Panc1 (cell line): Measurements from ENCODE around the gene CLEC16A. TPM values are rescaled to one million over a fixed set of nuclear protein-coding genes. Genes with fewer than 3 reads are reported as not detected.

ENCODE experiments used
- ATAC-seq: fragments of 200-7000 bp; cut with Tn5 transposase; 2 replicates; pipeline ENCODE4 v1.9.1; 2020; ENCODE audit warnings: mild to moderate bottlenecking, moderate library complexity
- BruUV-seq: library from RNA; stranded (reverse); fragments of 400-500 nt; replicated peaks from 2 replicates; lab custom pipeline; 2021; lab: Mats Ljungman, UMichigan
- CTCF ChIA-PET: fragments of 300-600 bp; sonication (Branson Sonifier 250); formaldehyde crosslinking; loops from one replicate; lab custom pipeline; 2022; ENCODE audit warnings: antibody characterized with exemption; lab: Charles Lee
- POLR2A ChIA-PET: fragments of 300-600 bp; sonication (Branson Sonifier 250); formaldehyde crosslinking; loops from one replicate; lab custom pipeline; 2022; ENCODE audit warnings: antibody characterized with exemption; lab: Charles Lee
- DNase-seq: peaks from one replicate; pipeline ENCODE4 v3.0.0-alpha.2; 2010; ENCODE audit warnings: low read depth, low spot score
- H3K27ac ChIP-seq: 2 replicates; pipeline ENCODE4 v1.5.1; 2011; ENCODE audit warnings: mild to moderate bottlenecking, low read length, inconsistent platforms
- H3K27me3 ChIP-seq: fragments of 200-500 bp; sonication (Bioruptor generic); 2 replicates; pipeline ENCODE4 v1.6.0; 2014; ENCODE audit warnings: low read length, inconsistent platforms; ENCODE audit not compliant: control insufficient read depth, insufficient read depth
- H3K36me3 ChIP-seq: fragments of 200-500 bp; sonication (Bioruptor generic); 2 replicates; pipeline ENCODE4 v1.5.1; 2014; ENCODE audit warnings: inconsistent platforms, mild to moderate bottlenecking, low read length, moderate library complexity; ENCODE audit not compliant: control insufficient read depth, insufficient read depth
- H3K4me1 ChIP-seq: 2 replicates; pipeline ENCODE4 v1.5.1; 2011; ENCODE audit warnings: inconsistent platforms, mild to moderate bottlenecking, low read length, moderate library complexity; ENCODE audit not compliant: control insufficient read depth, insufficient read depth
- H3K4me3 ChIP-seq, 2 experiments: 2 replicates each; pipeline ENCODE4 v1.5.1; 2011 to 2012; ENCODE audit warnings: low read depth in 2 of 2, low read length in 2 of 2, mild to moderate bottlenecking in 2 of 2, inconsistent platforms in 1 of 2, moderate library complexity in 1 of 2
- H3K9me3 ChIP-seq: fragments of 200-500 bp; sonication (Bioruptor generic); 2 replicates; pipeline ENCODE4 v1.5.1; 2014; ENCODE audit warnings: low read depth, mild to moderate bottlenecking, inconsistent platforms, low read length, moderate library complexity; ENCODE audit not compliant: control insufficient read depth, insufficient read depth
- CTCF ChIP-seq: fragments of 450-650 bp; IDR thresholded peaks from 2 replicates; pipeline ENCODE4 v1.5.1; 2017; ENCODE audit warnings: mild to moderate bottlenecking
- POLR2AphosphoS5 ChIP-seq: IDR thresholded peaks from 2 replicates; pipeline ENCODE4 v1.6.1; 2012; ENCODE audit warnings: mild to moderate bottlenecking, low read depth, low read length, moderate library complexity
- REST ChIP-seq, 2 experiments: IDR thresholded peaks; 2 replicates each; pipeline ENCODE4 v1.6.1; 2011 to 2012; ENCODE audit warnings: low read depth in 2 of 2, control low read depth in 1 of 2, low read length in 1 of 2, mild to moderate bottlenecking in 1 of 2, moderate library complexity in 1 of 2; ENCODE audit not compliant: insufficient read depth in 1 of 2
- SIN3A ChIP-seq: IDR thresholded peaks from 2 replicates; pipeline ENCODE4 v1.6.1; 2012; ENCODE audit warnings: low read depth, mild to moderate bottlenecking, low read length, moderate library complexity, borderline replicate concordance; ENCODE audit not compliant: insufficient read depth
- TCF7L2 ChIP-seq: IDR thresholded peaks from 2 replicates; pipeline ENCODE4 v1.6.1; 2011; ENCODE audit warnings: mild to moderate bottlenecking, low read depth, low read length, inconsistent platforms
- in situ Hi-C: cut with HindIII; loops from 2 replicates; pipeline ENCODE4 v1.10.0; 2016; ENCODE audit warnings: low sequenced_read_pairs, low pct_unique_long_range_greater_than_20kb
- intact Hi-C: fragments of 100-400 bp; cut with micrococcal nuclease; formaldehyde crosslinking; loops from one replicate; pipeline ENCODE4 v1.10.0; 2022; ENCODE audit not compliant: unreplicated experiment
- total RNA-seq: library from RNA; stranded (reverse); gene quantifications from one replicate; pipeline ENCODE4 v1.2.1, GENCODE V29; 2021; ENCODE audit not compliant: unreplicated experiment

The CLEC16A gene
- total RNA-seq, 1 experiment from 2014 or later = 21.0 TPM

- Histone ChIP-seq H3K27me3 (no peaks in the 10 kb centered on the region), H3K36me3 (no peaks in the 10 kb centered on the region; the same call in 1 of the 2 replicates), H3K4me1 (no peaks in the 10 kb centered on the region), H3K27ac (no peak overlapping the region), H3K9me3 (no peaks in the 10 kb centered on the region), H3K4me3 (no peak overlapping the region)
- intact Hi-C loops (no loop called here), in situ Hi-C loops (no loop called here)
- CTCF ChIA-PET = no interaction called here
- POLR2A ChIA-PET = interaction anchor here (0.7 kb wide), 1 partner anchor 1165 kb away, joined by 16 read pairs; no protein-coding TSS in a partner anchor
- no peak for DNase-seq
- TSS peak; percentile 55 for BruUV-seq
- ATAC-seq = no peak
- TF ChIP-seq REST (IDR thresholded peaks at IDR 0.05; ENCODE audit: insufficient read depth in 1 of 2, low read depth in 2 of 2, low read length in 1 of 2) = no peak
- no peak for TF ChIP-seq SIN3A
- TF ChIP-seq CTCF = no peak
- no peak for TF ChIP-seq POLR2AphosphoS5
These were observed 119.3 kb downstream of the CLEC16A start for GRCh38 chr16:11063448-11064201.

- POLR2A ChIA-PET = no interaction called here
- TF ChIP-seq CTCF = no peak
- no peak for TF ChIP-seq POLR2AphosphoS5
- TF ChIP-seq REST (IDR thresholded peaks at IDR 0.05; ENCODE audit: insufficient read depth in 1 of 2, low read depth in 2 of 2, low read length in 1 of 2) = no peak
- no peak for TF ChIP-seq TCF7L2
- no peaks in the 10 kb centered on the region for H3K4me1 ChIP-seq
- no peak overlapping the region for H3K4me3 ChIP-seq
- no TSS peak for BruUV-seq
- H3K36me3 ChIP-seq = no peaks in the 10 kb centered on the region; the same call in 1 of the 2 replicates
- ATAC-seq (no peak), DNase-seq (no peak)
- in situ Hi-C loops = no loop called here
- intact Hi-C loops = no loop called here
- CTCF ChIA-PET = no interaction called here
- H3K9me3 ChIP-seq = no peaks in the 10 kb centered on the region
- H3K27me3 ChIP-seq = no peaks in the 10 kb centered on the region
- no peak overlapping the region for H3K27ac ChIP-seq
These were observed 119.8 kb downstream of the CLEC16A start for GRCh38 chr16:11064202-11064540.
